PFSK-1 (cell line): ENCODE data around the gene POU3F3.

Experiments
- POLR2AphosphoS5 ChIP-seq: IDR thresholded peaks from 2 replicates; pipeline ENCODE4 v1.6.1; 2012; ENCODE audit warnings: low read depth, mild to moderate bottlenecking, control low read depth, low read length, moderate library complexity
- SIN3A ChIP-seq: IDR thresholded peaks from 2 replicates; pipeline ENCODE4 v1.6.1; 2012; ENCODE audit warnings: mild to moderate bottlenecking, low read length, moderate library complexity, borderline replicate concordance; ENCODE audit not compliant: insufficient read depth
- TAF1 ChIP-seq: IDR thresholded peaks from 2 replicates; pipeline ENCODE4 v1.6.1; 2012; ENCODE audit warnings: low read length, control low read depth, borderline replicate concordance; ENCODE audit not compliant: insufficient read depth
- TF ChIP-seq, protein P1 (sequence below), 2 experiments: IDR thresholded peaks; 2 replicates each; pipeline versions ENCODE4 v1.6.1 to v1.8.0; 2011 to 2012; ENCODE audit warnings: low read depth in 2 of 2, low read length in 2 of 2, control low read depth in 1 of 2, inconsistent platforms in 1 of 2, mild to moderate bottlenecking in 1 of 2, moderate library complexity in 1 of 2; ENCODE audit not compliant: insufficient read depth in 1 of 2

GRCh38 chr2:104841744-104842143 lies 12.2 kb upstream of the POU3F3 start:
- TF ChIP-seq POLR2AphosphoS5 (no peak), SIN3A (no peak), TAF1 (no peak)
- TF ChIP-seq, protein P1, sequence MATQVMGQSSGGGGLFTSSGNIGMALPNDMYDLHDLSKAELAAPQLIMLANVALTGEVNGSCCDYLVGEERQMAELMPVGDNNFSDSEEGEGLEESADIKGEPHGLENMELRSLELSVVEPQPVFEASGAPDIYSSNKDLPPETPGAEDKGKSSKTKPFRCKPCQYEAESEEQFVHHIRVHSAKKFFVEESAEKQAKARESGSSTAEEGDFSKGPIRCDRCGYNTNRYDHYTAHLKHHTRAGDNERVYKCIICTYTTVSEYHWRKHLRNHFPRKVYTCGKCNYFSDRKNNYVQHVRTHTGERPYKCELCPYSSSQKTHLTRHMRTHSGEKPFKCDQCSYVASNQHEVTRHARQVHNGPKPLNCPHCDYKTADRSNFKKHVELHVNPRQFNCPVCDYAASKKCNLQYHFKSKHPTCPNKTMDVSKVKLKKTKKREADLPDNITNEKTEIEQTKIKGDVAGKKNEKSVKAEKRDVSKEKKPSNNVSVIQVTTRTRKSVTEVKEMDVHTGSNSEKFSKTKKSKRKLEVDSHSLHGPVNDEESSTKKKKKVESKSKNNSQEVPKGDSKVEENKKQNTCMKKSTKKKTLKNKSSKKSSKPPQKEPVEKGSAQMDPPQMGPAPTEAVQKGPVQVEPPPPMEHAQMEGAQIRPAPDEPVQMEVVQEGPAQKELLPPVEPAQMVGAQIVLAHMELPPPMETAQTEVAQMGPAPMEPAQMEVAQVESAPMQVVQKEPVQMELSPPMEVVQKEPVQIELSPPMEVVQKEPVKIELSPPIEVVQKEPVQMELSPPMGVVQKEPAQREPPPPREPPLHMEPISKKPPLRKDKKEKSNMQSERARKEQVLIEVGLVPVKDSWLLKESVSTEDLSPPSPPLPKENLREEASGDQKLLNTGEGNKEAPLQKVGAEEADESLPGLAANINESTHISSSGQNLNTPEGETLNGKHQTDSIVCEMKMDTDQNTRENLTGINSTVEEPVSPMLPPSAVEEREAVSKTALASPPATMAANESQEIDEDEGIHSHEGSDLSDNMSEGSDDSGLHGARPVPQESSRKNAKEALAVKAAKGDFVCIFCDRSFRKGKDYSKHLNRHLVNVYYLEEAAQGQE (IDR thresholded peaks at IDR 0.05; ENCODE audit: insufficient read depth in 1 of 2, low read depth in 2 of 2, low read length in 2 of 2), result no peak
